GM12873 (cell line): ENCODE measurements around the gene SMAD6.

Experiments used
- CTCF ChIP-seq: IDR thresholded peaks from 2 replicates; pipeline ENCODE4 v1.5.1; 2012; ENCODE audit warnings: low read depth, mild to moderate bottlenecking, moderate library complexity, low read length, control low read depth; ENCODE audit not compliant: insufficient read depth; ENCODE audit errors: missing control alignments

SMAD6 gene

GRCh38 chr15:66684136-66684681 lies 17.8 kb upstream of the SMAD6 start:
- TF ChIP-seq CTCF, result no peak

- TF ChIP-seq CTCF, result no peak
These were observed 16.3 kb upstream of the SMAD6 start for GRCh38 chr15:66685638-66686150.

GRCh38 chr15:66691727-66692126 lies 10.3 kb upstream of the SMAD6 start:
- TF ChIP-seq CTCF, result no peak

- no peak for TF ChIP-seq CTCF
These were observed 9.6 kb upstream of the SMAD6 start for GRCh38 chr15:66692391-66692790.

- no peak for TF ChIP-seq CTCF
These were observed 9.0 kb upstream of the SMAD6 start for GRCh38 chr15:66692808-66693596.

- TF ChIP-seq CTCF, result no peak
These were observed 5.3 kb upstream of the SMAD6 start for GRCh38 chr15:66696770-66697169.

- peak; percentile 72 for TF ChIP-seq CTCF
These were observed 3.6 kb upstream of the SMAD6 start for GRCh38 chr15:66698318-66698961.
